NCI-H446 (cell line): Measurements from ENCODE around the gene PIEZO1.
"Not testable (repeated sequence)": the region's sequence is repeated elsewhere in the genome, so short reads cannot be mapped to it uniquely, and the experiment has no call there.

ENCODE experiments used
- DNase-seq, 2 experiments: peaks; one replicate each; lab custom pipeline; 2025; lab: John Stamatoyannopoulos, UW

Gene PIEZO1

GRCh38 chr16:88672776-88673175 lies 112.2 kb downstream of the PIEZO1 start:
- no peak for DNase-seq

- no peak for DNase-seq
Observed at GRCh38 chr16:88671806-88672205, 113.2 kb downstream of the PIEZO1 start.

- DNase-seq, result no peak
Observed at GRCh38 chr16:88669980-88670379, 115.0 kb downstream of the PIEZO1 start.

- DNase-seq, result not testable (repeated sequence)
Observed at GRCh38 chr16:88669493-88669892, 115.5 kb downstream of the PIEZO1 start.

- no peak for DNase-seq
Observed at GRCh38 chr16:88667461-88667860, 117.6 kb downstream of the PIEZO1 start.

GRCh38 chr16:88665570-88665969 lies 119.5 kb downstream of the PIEZO1 start:
- no peak for DNase-seq
